Muscle layer of duodenum (tissue), 2 donors: Measurements from ENCODE around the gene FAF2.
A peak's percentile ranks its signal among the peaks of the same experiment; 100 is the strongest.
"Not testable (repeated sequence)": the region's sequence is repeated elsewhere in the genome, so short reads cannot be mapped to it uniquely, and the experiment has no call there.

Experiments
- H3K27ac ChIP-seq: one replicate; pipeline ENCODE4 v1.7.0; 2013; ENCODE audit warnings: mild to moderate bottlenecking, low read length
- H3K27me3 ChIP-seq: one replicate; pipeline ENCODE4 v1.7.0; 2013; ENCODE audit warnings: low read depth, mild to moderate bottlenecking, control low read depth, low read length
- H3K36me3 ChIP-seq, 2 donors: one replicate each; pipeline ENCODE4 v1.7.0; 2013; ENCODE audit warnings: low read length in 2 of 2, control low read depth in 1 of 2, mild to moderate bottlenecking in 1 of 2; ENCODE audit not compliant: insufficient read depth in 2 of 2, control insufficient read depth in 1 of 2
- H3K4me1 ChIP-seq, 2 donors: one replicate each; pipeline ENCODE4 v1.7.0; 2013; ENCODE audit warnings: low read length in 2 of 2, mild to moderate bottlenecking in 2 of 2, control low read depth in 1 of 2, moderate library complexity in 1 of 2; ENCODE audit not compliant: insufficient read depth in 2 of 2, control insufficient read depth in 1 of 2
- H3K4me3 ChIP-seq, 2 donors: one replicate each; pipeline ENCODE4 v1.7.0; 2013; ENCODE audit warnings: low read length in 2 of 2, low read depth in 1 of 2, mild to moderate bottlenecking in 1 of 2
- H3K9me3 ChIP-seq, 2 donors: one replicate each; pipeline ENCODE4 v1.7.0; 2013; ENCODE audit warnings: low read length in 2 of 2, control low read depth in 1 of 2, mild to moderate bottlenecking in 1 of 2; ENCODE audit not compliant: control insufficient read depth in 1 of 2
- donor health status: healthy.

The FAF2 gene

DNA sequence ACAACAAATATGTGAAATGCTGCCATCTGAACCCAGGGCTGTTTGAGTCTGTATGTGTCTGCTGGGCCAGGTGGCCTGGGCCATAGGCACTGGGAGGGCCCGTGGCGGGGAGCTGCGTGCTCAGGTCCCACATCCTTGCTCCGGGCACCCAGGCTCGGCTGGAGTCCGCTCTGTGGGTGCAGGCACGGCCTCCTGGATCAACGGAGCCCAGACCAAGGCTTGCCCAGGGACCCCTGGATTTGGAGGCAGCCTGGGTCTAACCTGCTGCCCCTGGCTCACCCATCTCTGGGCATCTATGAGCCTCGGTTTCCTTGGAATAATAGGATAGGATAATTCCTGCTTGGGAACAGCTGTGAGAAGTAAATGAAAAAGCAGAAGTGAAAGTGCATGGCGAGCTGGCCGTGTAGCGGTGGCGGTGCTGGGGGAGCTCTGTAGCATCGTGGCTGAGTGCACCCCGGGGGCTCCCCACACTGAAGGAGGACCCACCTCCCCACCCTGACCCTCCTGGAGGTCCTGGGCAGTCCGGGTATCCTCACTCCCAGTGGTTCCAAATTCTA lies 102.2 kb downstream of the FAF2 start:
- Histone ChIP-seq H3K9me3 (no peaks in the 10 kb centered on the region), H3K36me3 (no peaks in the 10 kb centered on the region), H3K4me3 (peak overlapping the region in 1 of 2 donors; percentile 42), H3K4me1 (no peaks in the 10 kb centered on the region), H3K27me3 (peaks cover 3% of the 10 kb centered on the region), H3K27ac (peak overlapping the region; percentile 69)

DNA sequence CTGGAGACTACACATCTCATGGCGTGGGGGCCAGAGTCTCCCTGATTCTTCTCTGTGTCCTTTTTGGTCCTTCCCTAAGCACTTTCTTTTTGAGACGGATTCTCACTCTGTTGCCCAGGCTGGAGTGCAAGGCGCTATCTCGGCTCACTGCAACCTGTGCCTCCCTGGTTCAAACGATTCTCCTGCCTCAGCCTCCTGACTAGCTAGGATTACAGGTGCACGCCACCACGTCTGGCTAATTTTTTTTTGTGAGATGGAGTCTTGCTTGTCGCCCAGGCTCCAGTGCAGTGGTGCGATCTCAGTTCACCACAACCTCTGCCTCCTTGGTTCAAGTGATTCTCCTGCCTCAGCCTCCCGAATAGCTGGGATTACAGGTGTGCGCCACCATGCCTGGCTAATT lies 102.8 kb downstream of the FAF2 start:
- H3K4me3 ChIP-seq = peak overlapping the region in 1 of 2 donors; percentile 42
- not testable (repeated sequence) for H3K36me3 ChIP-seq, H3K9me3 ChIP-seq, H3K27me3 ChIP-seq, H3K4me1 ChIP-seq
- peak overlapping the region; percentile 69 for H3K27ac ChIP-seq

DNA sequence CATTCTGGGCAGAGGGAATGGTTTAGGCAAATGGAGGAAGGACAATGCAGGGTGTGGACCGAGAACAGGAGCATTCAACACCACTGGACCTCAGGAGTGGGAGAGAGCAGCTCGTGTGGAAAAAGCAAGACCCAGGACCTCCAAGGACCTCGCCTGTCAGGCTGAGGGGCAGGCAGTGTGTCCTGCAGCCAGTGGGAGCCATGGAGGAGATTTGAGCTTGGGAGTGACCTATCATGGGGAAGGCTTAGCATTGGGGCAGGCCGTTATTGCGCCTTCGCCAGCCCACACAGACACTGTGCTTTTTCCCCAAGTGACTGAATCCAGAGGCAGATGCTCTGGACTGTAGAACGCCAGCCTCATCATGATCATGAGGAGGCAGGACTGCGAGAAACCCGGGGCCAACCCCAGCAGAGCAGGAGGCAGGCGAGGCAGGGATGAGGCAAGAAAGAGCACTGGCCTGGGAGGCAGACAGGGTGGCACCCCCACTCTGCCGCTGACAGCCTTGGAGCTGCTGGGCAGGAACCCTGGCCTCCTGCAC lies 104.2 kb downstream of the FAF2 start:
- no peak overlapping the region for H3K27ac ChIP-seq
- no peaks in the 10 kb centered on the region for H3K36me3 ChIP-seq
- H3K9me3 ChIP-seq = no peaks in the 10 kb centered on the region
- no peak overlapping the region for H3K4me3 ChIP-seq
- H3K4me1 ChIP-seq = no peaks in the 10 kb centered on the region
- peaks cover 3% of the 10 kb centered on the region for H3K27me3 ChIP-seq

DNA sequence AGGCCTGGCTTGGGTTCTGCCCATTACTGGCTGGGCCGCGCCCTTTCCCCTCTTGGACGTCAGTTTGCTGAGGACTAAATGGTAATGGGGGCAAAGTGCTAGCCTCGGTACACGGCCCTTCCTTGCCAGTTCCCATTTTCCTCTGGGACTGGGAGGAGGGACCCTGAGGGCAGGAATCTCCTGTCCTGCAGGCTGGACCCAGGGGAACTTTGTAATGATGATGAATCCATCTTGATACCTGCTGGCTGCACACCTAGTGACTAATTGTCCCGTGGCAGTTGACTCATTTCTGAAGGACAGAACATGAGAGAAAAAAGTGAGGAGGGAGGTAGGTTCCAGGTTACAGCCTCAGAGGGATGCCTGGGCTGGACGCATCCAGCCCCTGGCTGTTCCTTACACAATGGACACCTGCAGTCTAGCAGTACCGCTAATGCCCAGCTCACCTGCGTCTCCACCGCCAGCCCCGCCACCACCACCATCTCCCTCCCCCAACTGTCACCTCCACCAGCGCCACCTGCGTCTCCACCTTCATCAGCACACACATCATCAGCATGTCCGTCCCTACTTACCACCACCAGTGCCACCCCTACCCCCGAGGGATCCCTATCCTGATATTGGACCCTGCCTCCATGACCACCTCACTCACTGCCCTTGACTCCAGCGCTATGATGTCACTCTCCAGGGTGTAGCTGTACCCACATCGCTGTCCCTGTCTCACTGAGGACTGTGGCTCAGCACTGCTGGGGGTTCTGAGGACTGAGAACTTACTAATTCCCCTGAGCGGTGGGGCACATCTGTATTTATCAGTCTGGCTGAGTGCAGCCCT lies 105.3 kb downstream of the FAF2 start:
- H3K4me3 ChIP-seq = no peak overlapping the region
- no peak overlapping the region for H3K27ac ChIP-seq
- no peaks in the 10 kb centered on the region for H3K36me3 ChIP-seq
- no peaks in the 10 kb centered on the region for H3K9me3 ChIP-seq
- peaks cover 3% of the 10 kb centered on the region for H3K27me3 ChIP-seq
- no peaks in the 10 kb centered on the region for H3K4me1 ChIP-seq

DNA sequence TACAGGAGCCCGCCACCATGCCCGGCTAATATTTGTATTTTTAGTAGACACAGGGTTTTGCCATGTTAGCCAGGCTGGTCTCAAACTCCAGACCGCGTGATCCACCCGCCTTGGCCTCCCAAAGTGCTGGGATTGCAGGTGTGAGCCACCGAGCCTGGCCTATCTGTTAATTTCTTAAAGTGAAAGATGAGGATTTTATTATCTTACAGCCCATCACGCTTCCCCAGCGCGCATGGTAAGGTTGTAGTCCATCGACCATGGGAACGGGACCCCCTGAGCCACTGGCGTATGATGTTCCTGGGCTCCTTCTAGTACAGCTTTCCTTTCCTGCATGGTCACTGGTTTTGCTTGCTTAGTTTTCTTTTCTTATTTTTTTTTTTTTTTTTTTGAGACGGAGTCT lies 109.7 kb downstream of the FAF2 start:
- H3K27me3 ChIP-seq = peaks cover under 1% of the 10 kb centered on the region
- H3K9me3 ChIP-seq = no peaks in the 10 kb centered on the region
- no peak overlapping the region for H3K4me3 ChIP-seq
- H3K36me3 ChIP-seq = no peaks in the 10 kb centered on the region
- H3K27ac ChIP-seq = no peak overlapping the region
- H3K4me1 ChIP-seq = no peaks in the 10 kb centered on the region
